HFF-Myc (cell line): ENCODE results near the gene RNF168.
A peak's percentile ranks its signal among the peaks of the same experiment; 100 is the strongest.
"Not testable (repeated sequence)": the region's sequence is repeated elsewhere in the genome, so short reads cannot be mapped to it uniquely, and the experiment has no call there.

Experiments used
- DNase-seq: peaks from one replicate; pipeline ENCODE4 v3.0.0-alpha.2; 2011; ENCODE audit warnings: low read depth; ENCODE audit errors: extremely low read depth
- H3K4me3 ChIP-seq: replicated peaks from 2 replicates; pipeline ENCODE4 v1.5.1; 2011; ENCODE audit warnings: low read depth, mild to moderate bottlenecking, control low read depth, low read length
- TF ChIP-seq, protein P1 (sequence below): IDR thresholded peaks from 2 replicates; pipeline ENCODE4 v1.5.1; 2012; ENCODE audit warnings: mild to moderate bottlenecking, low read depth, low read length, control low read depth; ENCODE audit errors: missing control alignments

Gene RNF168

DNA sequence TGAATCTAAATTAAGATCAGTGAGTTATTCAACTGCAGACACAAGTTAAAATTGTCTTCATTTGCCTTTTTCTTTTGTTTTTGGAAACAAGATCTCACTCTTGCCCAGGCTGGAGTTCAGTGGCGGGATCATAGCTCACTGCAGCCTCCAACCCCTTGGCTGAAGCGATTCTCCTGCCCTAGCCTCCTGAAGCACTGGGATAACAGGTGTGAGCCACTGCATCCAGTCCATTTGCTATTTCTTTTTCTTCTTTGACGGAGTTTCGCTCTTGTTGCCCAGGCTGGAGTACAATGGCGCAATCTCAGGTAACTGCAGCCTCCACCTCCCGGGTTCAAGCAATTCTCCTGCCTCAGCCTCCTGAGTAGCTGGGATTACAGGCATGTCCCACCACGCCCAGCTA is 10.3 kb downstream of the RNF168 start:
- TF ChIP-seq, protein P1, sequence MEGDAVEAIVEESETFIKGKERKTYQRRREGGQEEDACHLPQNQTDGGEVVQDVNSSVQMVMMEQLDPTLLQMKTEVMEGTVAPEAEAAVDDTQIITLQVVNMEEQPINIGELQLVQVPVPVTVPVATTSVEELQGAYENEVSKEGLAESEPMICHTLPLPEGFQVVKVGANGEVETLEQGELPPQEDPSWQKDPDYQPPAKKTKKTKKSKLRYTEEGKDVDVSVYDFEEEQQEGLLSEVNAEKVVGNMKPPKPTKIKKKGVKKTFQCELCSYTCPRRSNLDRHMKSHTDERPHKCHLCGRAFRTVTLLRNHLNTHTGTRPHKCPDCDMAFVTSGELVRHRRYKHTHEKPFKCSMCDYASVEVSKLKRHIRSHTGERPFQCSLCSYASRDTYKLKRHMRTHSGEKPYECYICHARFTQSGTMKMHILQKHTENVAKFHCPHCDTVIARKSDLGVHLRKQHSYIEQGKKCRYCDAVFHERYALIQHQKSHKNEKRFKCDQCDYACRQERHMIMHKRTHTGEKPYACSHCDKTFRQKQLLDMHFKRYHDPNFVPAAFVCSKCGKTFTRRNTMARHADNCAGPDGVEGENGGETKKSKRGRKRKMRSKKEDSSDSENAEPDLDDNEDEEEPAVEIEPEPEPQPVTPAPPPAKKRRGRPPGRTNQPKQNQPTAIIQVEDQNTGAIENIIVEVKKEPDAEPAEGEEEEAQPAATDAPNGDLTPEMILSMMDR: no peak
- H3K4me3 ChIP-seq: no peak overlapping the region
- no peak for DNase-seq

- DNase-seq: no peak
These were observed 11.5 kb downstream of the RNF168 start for GRCh38 chr3:196492080-196492479.

GRCh38 chr3:196489747-196490146 is 13.8 kb downstream of the RNF168 start:
- no peak for DNase-seq
- TF ChIP-seq, protein P1: no peak
- H3K4me3 ChIP-seq: no peak overlapping the region

More at GRCh38 chr3:196492080-196492479, 11.5 kb downstream of the RNF168 start:
- TF ChIP-seq, protein P1: no peak
- no peak overlapping the region for H3K4me3 ChIP-seq

DNA sequence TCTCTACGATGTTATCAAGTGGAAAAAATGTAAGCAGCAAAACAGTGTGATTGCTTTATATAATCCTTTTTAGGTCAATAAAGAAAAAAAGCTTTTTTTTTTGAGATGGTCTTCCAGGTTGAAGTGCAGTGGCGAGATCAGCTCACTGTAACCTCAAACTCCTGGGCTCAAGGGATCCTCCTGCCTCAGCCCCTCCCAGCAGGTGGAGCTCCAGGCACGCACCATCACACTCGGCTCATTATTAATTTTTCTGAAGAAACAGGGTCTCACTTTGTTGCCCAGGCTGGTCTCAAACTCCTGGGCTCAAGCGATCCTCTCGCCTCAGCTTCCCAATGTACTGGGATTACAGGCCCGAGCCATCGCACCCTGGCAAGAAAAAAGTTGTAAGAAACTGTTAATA is 17.3 kb downstream of the RNF168 start:
- DNase-seq: no peak
- TF ChIP-seq, protein P1: peak; percentile 36
- no peak overlapping the region for H3K4me3 ChIP-seq

DNA sequence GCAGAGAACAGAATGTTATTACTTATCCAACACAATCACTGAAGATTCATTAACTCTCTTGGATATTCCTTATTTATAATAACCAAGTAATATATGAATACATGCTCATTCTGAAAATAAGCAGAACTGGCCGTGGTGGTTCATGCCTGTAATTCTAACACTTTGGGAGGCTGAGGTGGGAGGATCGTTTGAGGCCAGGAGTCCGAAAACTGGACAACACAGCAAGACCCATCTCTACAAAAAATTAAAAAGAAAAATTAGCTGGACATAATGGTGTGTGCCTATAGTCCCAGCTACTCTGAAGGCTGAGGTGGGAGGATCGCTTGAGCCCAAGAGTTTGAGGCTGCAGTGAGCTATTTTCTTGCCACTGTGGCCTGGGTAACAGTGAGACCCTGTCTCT is 25.9 kb downstream of the RNF168 start:
- H3K4me3 ChIP-seq: no peak overlapping the region

DNA sequence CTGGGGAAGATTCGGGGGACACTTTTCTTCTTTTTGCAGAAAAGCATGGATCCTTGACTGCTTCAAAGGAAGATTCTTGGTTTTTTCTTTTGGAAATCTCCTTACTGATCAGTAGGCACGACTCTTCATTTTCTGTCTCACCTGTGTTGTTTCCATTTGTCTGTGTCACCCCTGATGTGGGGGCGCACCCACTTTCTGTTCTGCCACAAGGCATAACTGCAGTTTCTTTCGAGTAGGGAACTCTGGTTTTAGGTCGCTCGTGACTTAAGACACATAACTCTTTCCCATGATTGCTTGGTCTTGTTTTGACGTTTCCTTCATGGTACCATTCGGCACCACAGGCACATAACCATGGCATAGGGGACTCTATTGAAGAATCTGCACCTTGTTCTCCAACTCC is 31.3 kb downstream of the RNF168 start:
- H3K4me3 ChIP-seq: no peak overlapping the region
- TF ChIP-seq, protein P1: no peak
- DNase-seq: no peak

More for the DNA sequence above, 25.9 kb downstream of the RNF168 start:
- DNase-seq: no peak
- TF ChIP-seq, protein P1: no peak

- TF ChIP-seq, protein P1: no peak
- no peak overlapping the region for H3K4me3 ChIP-seq
- no peak for DNase-seq
These were observed 32.0 kb downstream of the RNF168 start for GRCh38 chr3:196471551-196471950.

- DNase-seq, H3K4me3 ChIP-seq: not testable (repeated sequence)
These were observed 33.4 kb downstream of the RNF168 start for GRCh38 chr3:196470182-196470581.
